ENCODE data around the gene SDHB. TPM values are rescaled to one million over a fixed set of nuclear protein-coding genes. Genes with fewer than 3 reads are reported as not detected.

SDHB gene
- total and polyA plus RNA-seq, 2 of the 8 experiments (the other 6 are each of a cell fraction or from before 2014, with no cell fraction given), result 84.0 to 98.7 TPM

GRCh38 chr1:17091252-17091651, 37.4 kb upstream of the SDHB start:
- Histone ChIP-seq H3K9ac (replicated peaks in 1 of 4; ENCODE audit: extremely low read depth in 1 of 4, low read depth in 3 of 4, low read length in 3 of 4) (no peak overlapping the region), H2BK120ac (replicated peaks; ENCODE audit: low read depth, low read length) (no peak overlapping the region), H4K5ac (ENCODE audit: insufficient read length, low read depth, low read length) (no peak overlapping the region), H2BK20ac (ENCODE audit: low read length) (no peak overlapping the region), H3K27me3 (replicated peaks in 1 of 4; ENCODE audit: control insufficient read depth in 3 of 4, extremely low read depth in 1 of 4, insufficient read depth in 3 of 4, low read length in 3 of 4) (no peaks in the 10 kb centered on the region), H3K79me2 (ENCODE audit: control insufficient read depth in 1 of 2, insufficient read depth in 2 of 2, low read length in 2 of 2) (no peaks in the 10 kb centered on the region), H3K23me2 (ENCODE audit: low read depth, low read length) (no peaks in the 10 kb centered on the region), H2AK5ac (ENCODE audit: low read depth, low read length) (no peak overlapping the region), H3K14ac (ENCODE audit: insufficient read length) (no peak overlapping the region), H2AFZ (ENCODE audit: low read length) (no peak overlapping the region), H3K18ac (ENCODE audit: extremely low read depth, low read length) (no peak overlapping the region), H2BK5ac (ENCODE audit: low read depth, low read length) (no peak overlapping the region), H4K91ac (replicated peaks; ENCODE audit: insufficient read length, low read length) (no peak overlapping the region), H3K9me3 (ENCODE audit: insufficient read depth in 2 of 2, low read depth in 1 of 2, low read length in 1 of 2) (no peaks in the 10 kb centered on the region), H2BK12ac (ENCODE audit: low read depth, low read length) (no peak overlapping the region), H3K56ac (replicated peaks; ENCODE audit: insufficient read length, low read depth, low read length) (no peak overlapping the region), H3K79me1 (ENCODE audit: low read depth, low read length) (no peaks in the 10 kb centered on the region), H3K4me3 (ENCODE audit: extremely low read depth in 1 of 4, insufficient read depth in 2 of 4, low read depth in 3 of 4, low read length in 4 of 4) (no peak overlapping the region), H3K27ac (ENCODE audit: low read depth, low read length) (no peak overlapping the region), H2BK15ac (ENCODE audit: low read length) (no peak overlapping the region), H3K23ac (ENCODE audit: insufficient read length) (no peak overlapping the region), H3K4ac (replicated peaks; ENCODE audit: insufficient read length, low read depth, low read length) (no peak overlapping the region), H4K8ac (ENCODE audit: extremely low read depth, insufficient read depth, low read length) (0 out of 2 replicates have a peak overlapping the region, but pooled peaks have one; percentile 29), H4K20me1 (replicated peaks in 1 of 2; ENCODE audit: control insufficient read depth in 1 of 2, insufficient read depth in 2 of 2, low read length in 2 of 2) (peaks cover 0 to 1% of the 10 kb centered on the region in 2 experiments), H3K4me2 (ENCODE audit: insufficient read depth in 1 of 2, low read depth in 2 of 2, low read length in 2 of 2) (no peak overlapping the region), H3K36me3 (ENCODE audit: control insufficient read depth in 2 of 4, insufficient read depth in 4 of 4, low read length in 3 of 4) (no peaks in the 10 kb centered on the region), H3K4me1 (replicated peaks in 1 of 4; ENCODE audit: control insufficient read depth in 3 of 4, insufficient read depth in 4 of 4, low read length in 3 of 4) (no peaks in the 10 kb centered on the region)
- 95% methylated on average over 7 of the region's 7 CpGs; no CpG with 5 or more reads in 1 of the 2 experiments for WGBS, 2 experiments (ENCODE audit: extremely low coverage in 1 of 2, insufficient coverage in 1 of 2, insufficient read length in 1 of 2, insufficient replicate concordance in 2 of 2, low coverage in 1 of 2, low lambda C conversion rate in 2 of 2, missing lambda C conversion rate in 1 of 2)
- POLR2A ChIA-PET (ENCODE audit: partially characterized antibody), result no interaction called here
- FAIRE-seq (no peak), DNase-seq (ENCODE audit: low read depth in 1 of 2, low spot score in 2 of 2) (no peak)
- CTCF ChIA-PET (ENCODE audit: partially characterized antibody), result interaction anchor here (0.6 kb wide), 1 partner anchor 311 kb away, joined by 3 read pairs; no protein-coding TSS in a partner anchor
- TF ChIP-seq CEBPB (IDR thresholded peaks at IDR 0.05; ENCODE audit: low read depth, low read length), result no peak
- TF ChIP-seq RBBP5 (IDR thresholded peaks at IDR 0.05; ENCODE audit: borderline replicate concordance, low read depth, low read length), result no peak
- TF ChIP-seq SUZ12 (IDR thresholded peaks at IDR 0.05; ENCODE audit: low read length), result no peak
- no peak for TF ChIP-seq TEAD4 (IDR thresholded peaks at IDR 0.05; ENCODE audit: low read depth, low read length)
- no peak for TF ChIP-seq SP2 (IDR thresholded peaks at IDR 0.05; ENCODE audit: low read length)
- TF ChIP-seq CBX8 (IDR thresholded peaks at IDR 0.05; ENCODE audit: borderline replicate concordance, low read depth, low read length), result no peak
- no peak for TF ChIP-seq E2F6 (IDR thresholded peaks at IDR 0.05)
- TF ChIP-seq KDM4A (IDR thresholded peaks at IDR 0.05; ENCODE audit: low read depth, low read length, severe bottlenecking), result no peak
- TF ChIP-seq HDAC6 (IDR thresholded peaks at IDR 0.05; ENCODE audit: low read depth, low read length), result no peak
- no peak for TF ChIP-seq GABPA (IDR thresholded peaks at IDR 0.05; ENCODE audit: borderline replicate concordance, insufficient read depth, low read length)
- TF ChIP-seq CTBP2 (IDR thresholded peaks at IDR 0.05; ENCODE audit: borderline replicate concordance, insufficient read depth, insufficient read length, low read length), result no peak
- no peak for TF ChIP-seq SP1 (IDR thresholded peaks at IDR 0.05; ENCODE audit: low read depth, low read length)
- no peak for TF ChIP-seq GTF2F1 (IDR thresholded peaks at IDR 0.05; ENCODE audit: borderline replicate concordance, low read depth, low read length)
- no peak for TF ChIP-seq EP300 (IDR thresholded peaks at IDR 0.05; ENCODE audit: borderline replicate concordance in 1 of 2, low read depth in 2 of 2, low read length in 2 of 2)
